HepG2 (cell line): ENCODE measurements around the gene ECD. TPM values are rescaled to one million over a fixed set of nuclear protein-coding genes. Genes with fewer than 3 reads are reported as not detected.
A peak's percentile ranks its signal among the peaks of the same experiment; 100 is the strongest.

Experiments
- FUBP1 ChIP-seq: sonication (generic); formaldehyde crosslinking; IDR thresholded peaks from 2 replicates; pipeline ENCODE4 v1.5.1; 2020; ENCODE audit warnings: missing genetic modification reagents, mild to moderate bottlenecking, borderline replicate concordance
- KDM5A ChIP-seq: fragments of 200-600 bp; sonication (generic); IDR thresholded peaks from 2 replicates; pipeline ENCODE4 v1.7.0; 2018; ENCODE audit warnings: antibody characterized with exemption, mild to moderate bottlenecking, low read length, borderline replicate concordance
- MAZ ChIP-seq, 2 experiments: sonication (generic) in 1 of 2; formaldehyde crosslinking in 1 of 2; IDR thresholded peaks; 2 replicates each; pipeline versions ENCODE4 v1.5.0 to v1.6.1; 2012 to 2020; ENCODE audit warnings: low read depth in 2 of 2, mild to moderate bottlenecking in 2 of 2, borderline replicate concordance in 1 of 2, improper control_type of control experiment in 1 of 2, low read length in 1 of 2, missing genetic modification reagents in 1 of 2, moderate library complexity in 1 of 2
- NCOR1 ChIP-seq: fragments of 200-600 bp; sonication (generic); IDR thresholded peaks from 2 replicates; pipeline ENCODE4 v1.7.0; 2017; ENCODE audit warnings: antibody characterized with exemption, low read length, borderline replicate concordance
- PHB2 ChIP-seq: fragments of 450-650 bp; IDR thresholded peaks from 2 replicates; pipeline ENCODE4 v1.6.1; 2018; ENCODE audit not compliant: partially characterized antibody
- SMAD1 ChIP-seq: sonication (generic); formaldehyde crosslinking; IDR thresholded peaks from 2 replicates; pipeline ENCODE4 v1.4.0; 2020; ENCODE audit warnings: missing genetic modification reagents, low read depth, mild to moderate bottlenecking, borderline replicate concordance
- SMAD3 ChIP-seq: sonication (generic); formaldehyde crosslinking; IDR thresholded peaks from 2 replicates; pipeline ENCODE4 v1.4.0; 2020; ENCODE audit warnings: missing genetic modification reagents
- SRF ChIP-seq: IDR thresholded peaks from 2 replicates; pipeline ENCODE4 v1.6.1; 2011; ENCODE audit warnings: mild to moderate bottlenecking, low read depth, low read length, moderate library complexity
- ZBTB7B ChIP-seq: sonication (generic); formaldehyde crosslinking; IDR thresholded peaks from 2 replicates; pipeline ENCODE4 v1.4.0; 2020; ENCODE audit warnings: missing genetic modification reagents
- ZNF230 ChIP-seq: sonication (generic); formaldehyde crosslinking; IDR thresholded peaks from 2 replicates; pipeline ENCODE4 v1.4.0; 2020; ENCODE audit warnings: mild to moderate bottlenecking, missing genetic modification reagents
- ZNF431 ChIP-seq: sonication (generic); formaldehyde crosslinking; IDR thresholded peaks from 2 replicates; pipeline ENCODE4 v1.9.0; 2022; ENCODE audit warnings: missing genetic modification reagents, low read depth, mild to moderate bottlenecking, borderline replicate concordance
- ZNF441 ChIP-seq: sonication (generic); formaldehyde crosslinking; IDR thresholded peaks from 2 replicates; pipeline ENCODE4 v1.7.0; 2021; ENCODE audit warnings: missing genetic modification reagents, borderline replicate concordance
- ZNF556 ChIP-seq: sonication (generic); formaldehyde crosslinking; IDR thresholded peaks from 2 replicates; pipeline ENCODE4 v1.4.0; 2020; ENCODE audit warnings: mild to moderate bottlenecking, missing genetic modification reagents, borderline replicate concordance
- ZNF720 ChIP-seq: sonication (generic); formaldehyde crosslinking; IDR thresholded peaks from 2 replicates; pipeline ENCODE4 v1.4.0; 2020; ENCODE audit warnings: missing genetic modification reagents
- ZNF737 ChIP-seq: sonication (generic); formaldehyde crosslinking; IDR thresholded peaks from 2 replicates; pipeline ENCODE4 v1.5.0; 2020; ENCODE audit warnings: missing genetic modification reagents, mild to moderate bottlenecking, borderline replicate concordance
- polyA plus RNA-seq, 8 experiments: library from polyadenylated mRNA; depleted of rRNA in 3 of 8; stranded (reverse) in 7 of 8; unstranded in 1 of 8; fragments of >200 nt; fragmentation: Illumina TruSeq in 4 of 8; extraction: Trizol in 4 of 8; gene quantifications; 2 replicates each; pipeline versions ENCODE4 v1.2.1 to v1.2.3, GENCODE V29; 2011 to 2016; ENCODE audit warnings: low read depth in 4 of 8, missing spikeins in 1 of 8, mixed read lengths in 1 of 8; ENCODE audit not compliant: insufficient read depth in 1 of 8
- total RNA-seq, 5 experiments: library from RNA; depleted of rRNA; stranded (reverse); fragments of >200 nt; fragmentation: Illumina TruSeq; extraction: Trizol; gene quantifications; 2 replicates each; pipeline ENCODE4 v1.2.3, GENCODE V29; 2016; ENCODE audit warnings: low read depth in 1 of 5
- TF ChIP-seq, protein P1 (sequence below): sonication (generic); formaldehyde crosslinking; IDR thresholded peaks from 2 replicates; pipeline ENCODE4 v1.5.0; 2020; ENCODE audit warnings: mild to moderate bottlenecking, missing genetic modification reagents, borderline replicate concordance
- TF ChIP-seq, protein P2 (sequence below): IDR thresholded peaks from 2 replicates; pipeline ENCODE4 v1.6.1; 2016; ENCODE audit warnings: missing genetic modification reagents, missing compliant biosample characterization
- TF ChIP-seq, protein P3 (sequence below): sonication (generic); formaldehyde crosslinking; IDR thresholded peaks from 2 replicates; pipeline ENCODE4 v1.4.0; 2020; ENCODE audit warnings: mild to moderate bottlenecking, missing genetic modification reagents, borderline replicate concordance

ECD gene
- total and polyA plus RNA-seq, 2 of the 13 experiments (the other 11 are each of a cell fraction or from before 2014, with no cell fraction given), result 21.5 to 27.6 TPM

DNA sequence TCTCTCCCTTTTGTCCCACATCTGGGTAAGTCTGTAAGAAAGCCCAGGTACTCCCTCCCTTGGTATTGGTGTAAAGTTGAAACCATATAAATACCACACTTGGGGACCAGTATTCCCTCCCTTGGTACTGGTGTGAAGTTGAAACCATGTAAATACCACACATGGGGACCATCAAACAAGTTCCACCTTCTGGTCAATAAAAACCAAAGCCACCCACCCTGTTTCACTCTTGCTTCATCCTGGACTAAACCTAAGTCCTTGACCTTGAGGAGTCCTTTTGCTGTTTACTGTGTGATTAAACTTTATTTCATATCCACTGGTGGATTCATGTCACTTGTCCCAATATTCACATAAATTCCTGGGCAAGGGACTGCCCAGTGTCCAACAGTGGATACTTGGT is 79.5 kb downstream of the ECD start (continued):
- TF ChIP-seq, protein P1, sequence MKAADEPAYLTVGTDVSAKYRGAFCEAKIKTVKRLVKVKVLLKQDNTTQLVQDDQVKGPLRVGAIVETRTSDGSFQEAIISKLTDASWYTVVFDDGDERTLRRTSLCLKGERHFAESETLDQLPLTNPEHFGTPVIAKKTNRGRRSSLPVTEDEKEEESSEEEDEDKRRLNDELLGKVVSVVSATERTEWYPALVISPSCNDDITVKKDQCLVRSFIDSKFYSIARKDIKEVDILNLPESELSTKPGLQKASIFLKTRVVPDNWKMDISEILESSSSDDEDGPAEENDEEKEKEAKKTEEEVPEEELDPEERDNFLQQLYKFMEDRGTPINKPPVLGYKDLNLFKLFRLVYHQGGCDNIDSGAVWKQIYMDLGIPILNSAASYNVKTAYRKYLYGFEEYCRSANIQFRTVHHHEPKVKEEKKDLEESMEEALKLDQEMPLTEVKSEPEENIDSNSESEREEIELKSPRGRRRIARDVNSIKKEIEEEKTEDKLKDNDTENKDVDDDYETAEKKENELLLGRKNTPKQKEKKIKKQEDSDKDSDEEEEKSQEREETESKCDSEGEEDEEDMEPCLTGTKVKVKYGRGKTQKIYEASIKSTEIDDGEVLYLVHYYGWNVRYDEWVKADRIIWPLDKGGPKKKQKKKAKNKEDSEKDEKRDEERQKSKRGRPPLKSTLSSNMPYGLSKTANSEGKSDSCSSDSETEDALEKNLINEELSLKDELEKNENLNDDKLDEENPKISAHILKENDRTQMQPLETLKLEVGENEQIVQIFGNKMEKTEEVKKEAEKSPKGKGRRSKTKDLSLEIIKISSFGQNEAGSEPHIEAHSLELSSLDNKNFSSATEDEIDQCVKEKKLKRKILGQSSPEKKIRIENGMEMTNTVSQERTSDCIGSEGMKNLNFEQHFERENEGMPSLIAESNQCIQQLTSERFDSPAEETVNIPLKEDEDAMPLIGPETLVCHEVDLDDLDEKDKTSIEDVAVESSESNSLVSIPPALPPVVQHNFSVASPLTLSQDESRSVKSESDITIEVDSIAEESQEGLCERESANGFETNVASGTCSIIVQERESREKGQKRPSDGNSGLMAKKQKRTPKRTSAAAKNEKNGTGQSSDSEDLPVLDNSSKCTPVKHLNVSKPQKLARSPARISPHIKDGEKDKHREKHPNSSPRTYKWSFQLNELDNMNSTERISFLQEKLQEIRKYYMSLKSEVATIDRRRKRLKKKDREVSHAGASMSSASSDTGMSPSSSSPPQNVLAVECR (CRISPR knock-in tag), result peak; percentile 47; the same call in 1 of the 2 replicates
- TF ChIP-seq, protein P2, sequence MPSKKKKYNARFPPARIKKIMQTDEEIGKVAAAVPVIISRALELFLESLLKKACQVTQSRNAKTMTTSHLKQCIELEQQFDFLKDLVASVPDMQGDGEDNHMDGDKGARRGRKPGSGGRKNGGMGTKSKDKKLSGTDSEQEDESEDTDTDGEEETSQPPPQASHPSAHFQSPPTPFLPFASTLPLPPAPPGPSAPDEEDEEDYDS (CRISPR knock-in tag), result no peak
- TF ChIP-seq, protein P3, sequence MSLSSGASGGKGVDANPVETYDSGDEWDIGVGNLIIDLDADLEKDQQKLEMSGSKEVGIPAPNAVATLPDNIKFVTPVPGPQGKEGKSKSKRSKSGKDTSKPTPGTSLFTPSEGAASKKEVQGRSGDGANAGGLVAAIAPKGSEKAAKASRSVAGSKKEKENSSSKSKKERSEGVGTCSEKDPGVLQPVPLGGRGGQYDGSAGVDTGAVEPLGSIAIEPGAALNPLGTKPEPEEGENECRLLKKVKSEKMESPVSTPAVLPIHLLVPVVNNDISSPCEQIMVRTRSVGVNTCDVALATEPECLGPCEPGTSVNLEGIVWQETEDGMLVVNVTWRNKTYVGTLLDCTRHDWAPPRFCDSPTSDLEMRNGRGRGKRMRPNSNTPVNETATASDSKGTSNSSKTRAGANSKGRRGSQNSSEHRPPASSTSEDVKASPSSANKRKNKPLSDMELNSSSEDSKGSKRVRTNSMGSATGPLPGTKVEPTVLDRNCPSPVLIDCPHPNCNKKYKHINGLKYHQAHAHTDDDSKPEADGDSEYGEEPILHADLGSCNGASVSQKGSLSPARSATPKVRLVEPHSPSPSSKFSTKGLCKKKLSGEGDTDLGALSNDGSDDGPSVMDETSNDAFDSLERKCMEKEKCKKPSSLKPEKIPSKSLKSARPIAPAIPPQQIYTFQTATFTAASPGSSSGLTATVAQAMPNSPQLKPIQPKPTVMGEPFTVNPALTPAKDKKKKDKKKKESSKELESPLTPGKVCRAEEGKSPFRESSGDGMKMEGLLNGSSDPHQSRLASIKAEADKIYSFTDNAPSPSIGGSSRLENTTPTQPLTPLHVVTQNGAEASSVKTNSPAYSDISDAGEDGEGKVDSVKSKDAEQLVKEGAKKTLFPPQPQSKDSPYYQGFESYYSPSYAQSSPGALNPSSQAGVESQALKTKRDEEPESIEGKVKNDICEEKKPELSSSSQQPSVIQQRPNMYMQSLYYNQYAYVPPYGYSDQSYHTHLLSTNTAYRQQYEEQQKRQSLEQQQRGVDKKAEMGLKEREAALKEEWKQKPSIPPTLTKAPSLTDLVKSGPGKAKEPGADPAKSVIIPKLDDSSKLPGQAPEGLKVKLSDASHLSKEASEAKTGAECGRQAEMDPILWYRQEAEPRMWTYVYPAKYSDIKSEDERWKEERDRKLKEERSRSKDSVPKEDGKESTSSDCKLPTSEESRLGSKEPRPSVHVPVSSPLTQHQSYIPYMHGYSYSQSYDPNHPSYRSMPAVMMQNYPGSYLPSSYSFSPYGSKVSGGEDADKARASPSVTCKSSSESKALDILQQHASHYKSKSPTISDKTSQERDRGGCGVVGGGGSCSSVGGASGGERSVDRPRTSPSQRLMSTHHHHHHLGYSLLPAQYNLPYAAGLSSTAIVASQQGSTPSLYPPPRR (CRISPR knock-in tag), result peak; percentile 79
- TF ChIP-seq SMAD3 (CRISPR knock-in tag), result 0 out of 2 replicates have a peak, but pooled peaks have one; percentile 41
- TF ChIP-seq KDM5A, result no peak
- TF ChIP-seq ZNF720 (CRISPR knock-in tag), result no peak
- no peak for TF ChIP-seq ZNF556 (CRISPR knock-in tag)
- TF ChIP-seq ZNF441 (CRISPR knock-in tag), result no peak
- TF ChIP-seq NCOR1, result peak; percentile 37; the same call in 1 of the 2 replicates
- no peak for TF ChIP-seq ZNF737 (CRISPR knock-in tag)
- TF ChIP-seq ZNF431 (CRISPR knock-in tag), result no peak
- peak; percentile 39; the same call in 1 of the 2 replicates for TF ChIP-seq ZBTB7B
- TF ChIP-seq MAZ (IDR thresholded peaks at IDR 0.05; ENCODE audit: borderline replicate concordance, low read depth, low read length), result no peak
- TF ChIP-seq MAZ (CRISPR knock-in tag; IDR thresholded peaks at IDR 0.05; ENCODE audit: low read depth), result no peak
- no peak for TF ChIP-seq PHB2
- TF ChIP-seq SRF, result no peak
- TF ChIP-seq SMAD1 (CRISPR knock-in tag), result no peak
- no peak for TF ChIP-seq FUBP1 (CRISPR knock-in tag)
- TF ChIP-seq ZNF230 (CRISPR knock-in tag), result no peak
